GM12878 (cell line): ENCODE measurements around the gene BLOC1S3. TPM values are rescaled to one million over a fixed set of nuclear protein-coding genes. Genes with fewer than 3 reads are reported as not detected.

Source experiments
- ATAC-seq: fragments of 200-7000 bp; cut with Tn5 transposase; 3 replicates; pipeline ENCODE4 v1.9.1; 2020; ENCODE audit warnings: mild to moderate bottlenecking, moderate library complexity
- BruUV-seq: library from RNA; stranded (reverse); fragments of 400-500 nt; replicated peaks from 2 replicates; lab custom pipeline; 2021; lab: Mats Ljungman, UMichigan
- CTCF ChIA-PET: fragments of 300-600 bp; sonication (Branson Sonifier 250); formaldehyde crosslinking; extraction: SDS; loops from one replicate; lab custom pipeline; 2021; ENCODE audit warnings: inconsistent platforms; lab: Yijun Ruan, JAX
- POLR2A ChIA-PET: fragments of 350-600 bp; formaldehyde crosslinking; extraction: SDS; loops from one replicate; lab custom pipeline; 2021; ENCODE audit warnings: inconsistent platforms; lab: Charles Lee
- RAD21 ChIA-PET: fragments of 300-600 bp; sonication (Branson Sonifier 250); formaldehyde crosslinking; loops from one replicate; lab custom pipeline; 2023; ENCODE audit warnings: antibody characterized with exemption; ENCODE audit not compliant: unreplicated experiment; lab: Charles Lee
- SMC1A ChIA-PET: fragments of 300-600 bp; sonication (Branson Sonifier 250); formaldehyde crosslinking; loops from one replicate; lab custom pipeline; 2023; ENCODE audit not compliant: unreplicated experiment, uncharacterized antibody; lab: Charles Lee
- DNase-seq: peaks from one replicate; pipeline ENCODE4 v3.0.0-alpha.2; 2011; ENCODE audit warnings: low read depth, low spot score
- FAIRE-seq: peaks from 3 replicates; lab custom pipeline; 2011; peaks lifted over from hg19 to GRCh38; lab: Jason Lieb, UNC
- H2AFZ ChIP-seq: 2 replicates; pipeline ENCODE4 v1.6.0; 2011; ENCODE audit warnings: low read depth, low read length, control low read depth; ENCODE audit not compliant: control insufficient read depth
- H3K27ac ChIP-seq: 2 replicates; pipeline ENCODE4 v1.5.1; 2011; ENCODE audit warnings: control low read depth; ENCODE audit not compliant: control insufficient read depth, insufficient read depth
- H3K27me3 ChIP-seq, 2 experiments: replicated peaks in 1 of 2; 2 replicates each; pipeline versions ENCODE4 v1.6.0 to v1.6.1; 2011; ENCODE audit warnings: low read length in 1 of 2; ENCODE audit not compliant: control insufficient read depth in 2 of 2, insufficient read depth in 2 of 2
- H3K36me3 ChIP-seq, 2 experiments: 2 replicates each; pipeline ENCODE4 v1.5.1; 2011; ENCODE audit warnings: low read length in 1 of 2; ENCODE audit not compliant: control insufficient read depth in 2 of 2, insufficient read depth in 2 of 2
- H3K4me1 ChIP-seq: 2 replicates; pipeline ENCODE4 v1.6.1; 2011; ENCODE audit warnings: mild to moderate bottlenecking, low read length, moderate library complexity, mixed read lengths; ENCODE audit not compliant: control insufficient read depth, insufficient read depth
- H3K4me2 ChIP-seq: 2 replicates; pipeline ENCODE4 v1.6.0; 2011; ENCODE audit warnings: control low read depth; ENCODE audit not compliant: control insufficient read depth, insufficient read depth
- H3K4me3 ChIP-seq: fragments of 200-600 bp; sonication (generic); 2 replicates; pipeline ENCODE4 v1.5.1; 2016
- H3K79me2 ChIP-seq: 2 replicates; pipeline ENCODE4 v1.6.0; 2011; ENCODE audit warnings: low read length; ENCODE audit not compliant: control insufficient read depth, insufficient read depth
- H3K9ac ChIP-seq: 2 replicates; pipeline ENCODE4 v1.8.0; 2011; ENCODE audit warnings: low read length, control low read depth, mixed read lengths; ENCODE audit not compliant: control insufficient read depth, insufficient read depth
- H3K9me3 ChIP-seq: replicated peaks from 3 replicates; pipeline ENCODE4 v1.5.1; 2011; ENCODE audit warnings: mild to moderate bottlenecking, low read length; ENCODE audit not compliant: control insufficient read depth, insufficient read depth
- H4K20me1 ChIP-seq: 2 replicates; pipeline ENCODE4 v1.6.0; 2011; ENCODE audit not compliant: control insufficient read depth, insufficient read depth
- ZBED1 ChIP-seq: IDR thresholded peaks from 2 replicates; pipeline ENCODE4 v1.6.1; 2016; ENCODE audit warnings: borderline replicate concordance
- WGBS: methylation state at CpG from one replicate; pipeline ENCODE4 v1.1.6; 2016; ENCODE audit warnings: low lambda C conversion rate; ENCODE audit not compliant: insufficient replicate concordance, insufficient coverage; ENCODE audit errors: missing lambda C conversion rate; 5-methylcytosine and 5-hydroxymethylcytosine counted together
- in situ Hi-C: fragments of 300-500 bp; cut with MboI; formaldehyde crosslinking; loops from 9 replicates; pipeline ENCODE4 v1.14.3; 2018; ENCODE audit warnings: mixed read lengths
- intact Hi-C: fragments of 100-400 bp; cut with micrococcal nuclease; formaldehyde crosslinking; loops from one replicate; pipeline ENCODE4 v1.14.2; 2022; ENCODE audit not compliant: unreplicated experiment
- polyA plus RNA-seq, 11 experiments: library from polyadenylated mRNA; depleted of rRNA in 4 of 11; unstranded in 6 of 11; stranded (reverse) in 5 of 11; fragments of >200 nt; fragmentation: Nextera tagmentation in 4 of 11; fragmentation: Illumina TruSeq in 1 of 11; extraction: Ambion mirVana in 4 of 11; extraction: Trizol in 1 of 11; gene quantifications; 1 replicate in 1 of 11; 2 replicates in 10 of 11; pipeline versions ENCODE4 v1.2.1 to v1.2.3, GENCODE V29; 2011 to 2016; ENCODE audit warnings: inconsistent platforms in 2 of 11, missing spikeins in 2 of 11, low read depth in 1 of 11
- total RNA-seq, 4 experiments: library from RNA; depleted of rRNA in 3 of 4; stranded (reverse); fragments of >200 nt in 3 of 4; fragmentation: Illumina TruSeq in 1 of 4; extraction: Trizol in 1 of 4; gene quantifications; 2 replicates each; pipeline versions ENCODE4 v1.2.1 to v1.2.3, GENCODE V29; 2013 to 2021
- TF ChIP-seq, protein P1 (sequence below): fragments of 450-650 bp; IDR thresholded peaks from 2 replicates; pipeline ENCODE4 v1.6.1; 2014; ENCODE audit warnings: mild to moderate bottlenecking
- TF ChIP-seq, protein P2 (sequence below): IDR thresholded peaks from 2 replicates; pipeline ENCODE4 v1.6.1; 2011; ENCODE audit warnings: borderline replicate concordance, low read depth, mild to moderate bottlenecking, moderate library complexity, mixed read lengths, low read length; ENCODE audit not compliant: insufficient read depth; ENCODE audit errors: extremely low read length

Gene BLOC1S3
- total and polyA plus RNA-seq, 10 of the 15 experiments (the other 5 are each of a cell fraction or from before 2014, with no cell fraction given) = 3.6 to 18.3 (median 10.4) TPM

DNA sequence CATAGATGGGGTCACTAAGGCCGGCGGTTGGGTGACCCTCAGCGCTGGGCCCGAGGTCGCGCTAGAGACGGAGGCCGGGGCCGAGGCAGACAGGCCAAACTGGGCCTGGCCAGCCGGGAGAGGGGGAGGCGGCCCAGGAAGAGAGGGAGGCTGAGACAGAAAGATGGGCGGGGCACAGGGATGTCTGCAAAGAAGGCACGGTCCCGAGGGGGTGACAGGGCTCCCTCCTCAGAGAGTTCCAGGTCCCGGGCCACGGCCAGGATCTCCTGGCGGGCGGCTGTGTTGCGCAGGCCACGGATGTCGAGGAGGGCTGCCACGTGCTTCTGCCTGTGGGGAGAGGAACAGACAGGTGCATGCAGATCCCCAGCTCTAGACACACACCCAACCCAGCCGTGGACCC, 34.4 kb downstream of the BLOC1S3 start:
- no peaks in the 10 kb centered on the region for H3K4me1 ChIP-seq
- FAIRE-seq (no peak), ATAC-seq (no peak), DNase-seq (no peak)
- H3K79me2 ChIP-seq = no peaks in the 10 kb centered on the region
- no peak overlapping the region for H3K9ac ChIP-seq
- no peak for TF ChIP-seq ZBED1
- TF ChIP-seq, protein P1, sequence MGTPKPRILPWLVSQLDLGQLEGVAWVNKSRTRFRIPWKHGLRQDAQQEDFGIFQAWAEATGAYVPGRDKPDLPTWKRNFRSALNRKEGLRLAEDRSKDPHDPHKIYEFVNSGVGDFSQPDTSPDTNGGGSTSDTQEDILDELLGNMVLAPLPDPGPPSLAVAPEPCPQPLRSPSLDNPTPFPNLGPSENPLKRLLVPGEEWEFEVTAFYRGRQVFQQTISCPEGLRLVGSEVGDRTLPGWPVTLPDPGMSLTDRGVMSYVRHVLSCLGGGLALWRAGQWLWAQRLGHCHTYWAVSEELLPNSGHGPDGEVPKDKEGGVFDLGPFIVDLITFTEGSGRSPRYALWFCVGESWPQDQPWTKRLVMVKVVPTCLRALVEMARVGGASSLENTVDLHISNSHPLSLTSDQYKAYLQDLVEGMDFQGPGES = no peak
- TF ChIP-seq, protein P2, sequence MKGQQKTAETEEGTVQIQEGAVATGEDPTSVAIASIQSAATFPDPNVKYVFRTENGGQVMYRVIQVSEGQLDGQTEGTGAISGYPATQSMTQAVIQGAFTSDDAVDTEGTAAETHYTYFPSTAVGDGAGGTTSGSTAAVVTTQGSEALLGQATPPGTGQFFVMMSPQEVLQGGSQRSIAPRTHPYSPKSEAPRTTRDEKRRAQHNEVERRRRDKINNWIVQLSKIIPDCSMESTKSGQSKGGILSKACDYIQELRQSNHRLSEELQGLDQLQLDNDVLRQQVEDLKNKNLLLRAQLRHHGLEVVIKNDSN = no peak
- SMC1A ChIA-PET = no interaction called here
- CTCF ChIA-PET = interaction anchor here (0.6 kb wide), 1 partner anchor 266 kb away, joined by 3 read pairs; no protein-coding TSS in a partner anchor
- POLR2A ChIA-PET = interaction anchor here (0.7 kb wide), 1 partner anchor 25 kb away, joined by 4 read pairs; no protein-coding TSS in a partner anchor
- RAD21 ChIA-PET = no interaction called here
- in situ Hi-C loops = no loop called here
- H3K36me3 ChIP-seq = no peaks in the 10 kb centered on the region
- WGBS = 44% methylated on average over 23 of the region's 23 CpGs
- no TSS peak for BruUV-seq
- intact Hi-C loops = no loop called here
- no peaks in the 10 kb centered on the region for H4K20me1 ChIP-seq
- H3K9me3 ChIP-seq = no peaks in the 10 kb centered on the region
- H3K4me2 ChIP-seq = no peak overlapping the region
- no peak overlapping the region for H3K4me3 ChIP-seq
- no peak overlapping the region for H3K27ac ChIP-seq
- peaks cover 2 to 3% of the 10 kb centered on the region in 2 experiments for H3K27me3 ChIP-seq
- no peak overlapping the region for H2AFZ ChIP-seq
